Osteocyte (in vitro differentiated cells): ENCODE data around the gene THBD. TPM values are rescaled to one million over a fixed set of nuclear protein-coding genes. Genes with fewer than 3 reads are reported as not detected.

ENCODE experiments used
- DNase-seq: peaks from one replicate; pipeline ENCODE4 v3.0.0; 2021; ENCODE audit warnings: mixed read lengths; ENCODE audit not compliant: unreplicated experiment; ENCODE audit errors: extremely low spot score
- H3K27ac Mint-ChIP-seq: one replicate; pipeline ENCODE4 v1.8.0; 2021; ENCODE audit warnings: mild to moderate bottlenecking, mixed read lengths; ENCODE audit not compliant: unreplicated experiment
- H3K27me3 Mint-ChIP-seq: one replicate; pipeline ENCODE4 v1.8.0; 2021; ENCODE audit warnings: mixed read lengths; ENCODE audit not compliant: unreplicated experiment
- H3K36me3 Mint-ChIP-seq: one replicate; pipeline ENCODE4 v1.8.0; 2021; ENCODE audit warnings: mixed read lengths; ENCODE audit not compliant: unreplicated experiment
- H3K4me1 Mint-ChIP-seq: one replicate; pipeline ENCODE4 v1.8.0; 2021; ENCODE audit warnings: mixed read lengths; ENCODE audit not compliant: unreplicated experiment
- H3K4me3 Mint-ChIP-seq: one replicate; pipeline ENCODE4 v1.8.0; 2021; ENCODE audit warnings: mild to moderate bottlenecking, moderate library complexity, mixed read lengths; ENCODE audit not compliant: unreplicated experiment
- H3K9me3 Mint-ChIP-seq: one replicate; pipeline ENCODE4 v1.8.0; 2021; ENCODE audit warnings: mixed read lengths; ENCODE audit not compliant: unreplicated experiment
- total RNA-seq: library from RNA; stranded (reverse); gene quantifications from 2 replicates; pipeline ENCODE4 v1.2.1, GENCODE V29; 2021
- TF ChIP-seq, protein P1 (sequence below): fragments of 200-600 bp; sonication (generic); IDR thresholded peaks from 2 replicates; pipeline ENCODE4 v1.5.0; 2021; ENCODE audit warnings: antibody characterized with exemption, mild to moderate bottlenecking, moderate library complexity

The THBD gene
- total RNA-seq, 1 donor from 2014 or later = 66.3 TPM

DNA sequence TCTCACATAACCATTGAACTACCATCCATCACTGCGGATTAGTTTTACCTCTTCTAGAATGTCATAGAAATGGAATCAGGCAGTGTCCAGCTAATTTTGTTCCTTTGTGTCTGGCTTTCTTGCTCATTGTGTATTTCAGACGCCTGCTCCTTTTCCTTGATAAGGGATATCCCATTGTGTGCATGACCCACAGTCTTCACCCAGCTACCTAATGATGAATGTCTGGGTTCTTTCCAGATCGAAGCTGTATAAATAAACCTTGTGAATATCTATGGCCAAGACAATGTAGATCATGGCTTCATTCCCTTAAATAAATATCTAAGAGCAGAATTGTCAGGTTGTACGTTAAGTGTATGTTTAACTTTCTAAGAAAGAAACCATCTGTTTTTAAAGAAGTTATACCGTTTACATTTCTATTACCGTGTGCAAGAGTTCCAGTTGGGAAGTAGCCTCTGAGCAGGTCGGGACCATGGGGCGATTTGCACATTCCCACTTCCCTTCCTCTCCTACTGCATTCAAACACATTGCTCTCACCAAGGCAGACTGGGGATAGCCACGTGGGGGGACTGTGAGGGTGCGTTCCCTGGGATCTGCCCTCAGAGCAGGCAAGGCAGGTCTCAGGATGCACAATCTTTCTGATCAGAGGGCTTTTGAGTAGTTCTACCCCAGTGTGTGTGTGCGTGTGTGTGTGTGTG lies 23.6 kb upstream of the THBD start:
- H3K4me1 Mint-ChIP-seq = no peaks in the 10 kb centered on the region
- H3K27me3 Mint-ChIP-seq = peaks cover 5% of the 10 kb centered on the region
- no peaks in the 10 kb centered on the region for H3K36me3 Mint-ChIP-seq
- H3K4me3 Mint-ChIP-seq = no peak overlapping the region
- TF ChIP-seq, protein P1, sequence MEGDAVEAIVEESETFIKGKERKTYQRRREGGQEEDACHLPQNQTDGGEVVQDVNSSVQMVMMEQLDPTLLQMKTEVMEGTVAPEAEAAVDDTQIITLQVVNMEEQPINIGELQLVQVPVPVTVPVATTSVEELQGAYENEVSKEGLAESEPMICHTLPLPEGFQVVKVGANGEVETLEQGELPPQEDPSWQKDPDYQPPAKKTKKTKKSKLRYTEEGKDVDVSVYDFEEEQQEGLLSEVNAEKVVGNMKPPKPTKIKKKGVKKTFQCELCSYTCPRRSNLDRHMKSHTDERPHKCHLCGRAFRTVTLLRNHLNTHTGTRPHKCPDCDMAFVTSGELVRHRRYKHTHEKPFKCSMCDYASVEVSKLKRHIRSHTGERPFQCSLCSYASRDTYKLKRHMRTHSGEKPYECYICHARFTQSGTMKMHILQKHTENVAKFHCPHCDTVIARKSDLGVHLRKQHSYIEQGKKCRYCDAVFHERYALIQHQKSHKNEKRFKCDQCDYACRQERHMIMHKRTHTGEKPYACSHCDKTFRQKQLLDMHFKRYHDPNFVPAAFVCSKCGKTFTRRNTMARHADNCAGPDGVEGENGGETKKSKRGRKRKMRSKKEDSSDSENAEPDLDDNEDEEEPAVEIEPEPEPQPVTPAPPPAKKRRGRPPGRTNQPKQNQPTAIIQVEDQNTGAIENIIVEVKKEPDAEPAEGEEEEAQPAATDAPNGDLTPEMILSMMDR = no peak
- DNase-seq = no peak
- H3K9me3 Mint-ChIP-seq = no peaks in the 10 kb centered on the region
- no peak overlapping the region for H3K27ac Mint-ChIP-seq

GRCh38 chr20:23071996-23072395 lies 22.5 kb upstream of the THBD start:
- Mint-ChIP-seq H3K27ac (no peak overlapping the region), H3K4me1 (no peaks in the 10 kb centered on the region), H3K4me3 (no peak overlapping the region), H3K9me3 (no peaks in the 10 kb centered on the region), H3K27me3 (no peaks in the 10 kb centered on the region), H3K36me3 (no peaks in the 10 kb centered on the region)
- TF ChIP-seq, protein P1 = no peak
- no peak for DNase-seq

DNA sequence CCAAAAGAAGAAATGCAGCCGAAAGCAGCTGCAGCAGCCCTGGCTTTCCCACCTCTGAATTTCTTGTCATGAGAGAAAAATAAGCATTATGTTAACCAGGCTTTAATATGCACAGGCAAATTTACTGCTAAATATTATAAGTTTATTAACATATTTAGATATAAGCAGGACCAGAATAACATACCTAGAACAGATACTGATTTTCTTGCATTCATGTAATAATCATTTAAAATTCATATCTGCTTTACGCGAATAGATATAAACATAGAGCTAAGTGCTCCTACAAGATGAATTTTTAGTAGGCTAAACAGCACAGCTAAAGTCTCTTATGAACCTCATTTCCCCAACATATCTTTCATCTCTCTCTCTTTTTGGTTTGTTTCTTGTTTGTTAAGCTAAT lies 21.9 kb upstream of the THBD start:
- Mint-ChIP-seq H3K27ac (no peak overlapping the region), H3K9me3 (no peaks in the 10 kb centered on the region), H3K4me1 (no peaks in the 10 kb centered on the region), H3K4me3 (no peak overlapping the region), H3K36me3 (no peaks in the 10 kb centered on the region), H3K27me3 (no peaks in the 10 kb centered on the region)
- TF ChIP-seq, protein P1 = no peak
- no peak for DNase-seq

DNA sequence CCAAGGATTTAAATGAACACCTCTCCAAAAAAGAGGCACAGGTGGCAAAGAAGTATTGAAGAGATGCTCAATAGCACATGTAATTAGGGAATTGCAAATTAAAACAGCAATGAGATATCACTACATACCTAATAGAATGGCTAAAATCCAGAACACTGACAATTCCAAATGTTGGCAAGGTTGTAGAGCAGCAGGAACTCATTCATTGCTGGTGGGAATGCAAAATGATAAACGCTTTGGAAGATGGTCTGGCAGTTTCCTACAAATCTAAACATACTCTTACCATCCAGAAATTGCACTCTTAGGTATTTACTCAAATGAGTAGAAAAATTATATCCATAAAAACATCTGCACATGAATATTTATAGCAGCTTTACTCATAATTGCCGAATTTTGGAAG lies 19.6 kb upstream of the THBD start:
- Mint-ChIP-seq H3K4me1 (peaks cover 9% of the 10 kb centered on the region), H3K4me3 (no peak overlapping the region), H3K27me3 (no peaks in the 10 kb centered on the region), H3K9me3 (no peaks in the 10 kb centered on the region), H3K36me3 (no peaks in the 10 kb centered on the region), H3K27ac (no peak overlapping the region)
- TF ChIP-seq, protein P1 = no peak
- DNase-seq = no peak

DNA sequence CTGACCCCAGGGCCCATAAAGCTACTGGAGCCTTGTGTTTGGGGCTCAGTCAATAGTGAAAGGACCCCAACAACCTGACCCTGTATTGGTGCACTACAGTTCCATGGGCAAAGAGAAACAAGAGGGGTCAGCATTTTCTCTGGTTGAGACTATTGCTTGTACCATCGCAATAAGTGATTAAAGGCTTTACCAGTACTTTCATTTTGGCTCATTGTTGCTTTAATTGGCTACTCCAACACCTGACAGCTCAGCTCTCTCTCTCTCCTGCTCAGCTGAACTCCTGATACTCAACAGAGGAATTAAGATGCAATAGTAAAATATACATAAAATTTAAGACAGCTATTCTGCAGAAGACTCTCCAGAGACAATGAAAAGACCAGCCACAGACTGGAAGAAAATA lies 18.8 kb upstream of the THBD start:
- no peak overlapping the region for H3K27ac Mint-ChIP-seq
- H3K4me1 Mint-ChIP-seq = peaks cover 17% of the 10 kb centered on the region
- H3K9me3 Mint-ChIP-seq = no peaks in the 10 kb centered on the region
- TF ChIP-seq, protein P1 = no peak
- no peaks in the 10 kb centered on the region for H3K27me3 Mint-ChIP-seq
- no peak overlapping the region for H3K4me3 Mint-ChIP-seq
- no peak for DNase-seq
- no peaks in the 10 kb centered on the region for H3K36me3 Mint-ChIP-seq
